H1 (cell line): ENCODE measurements around the gene KCNJ9. TPM values are rescaled to one million over a fixed set of nuclear protein-coding genes. Genes with fewer than 3 reads are reported as not detected.

Experiments used
- ASH2L ChIP-seq: fragments of 200-600, 300-600 bp; sonication (generic); IDR thresholded peaks from one replicate; pipeline ENCODE4 v1.7.1; 2017; ENCODE audit warnings: low read length
- BCL11A ChIP-seq, 2 experiments: IDR thresholded peaks; one replicate each; pipeline ENCODE4 v1.6.1; 2011; ENCODE audit warnings: low read depth in 2 of 2, low read length in 2 of 2, mild to moderate bottlenecking in 2 of 2
- CEBPB ChIP-seq: IDR thresholded peaks from 2 replicates; pipeline ENCODE4 v1.6.1; 2012; ENCODE audit warnings: low read depth, low read length
- POLR2A ChIP-seq, 2 experiments: IDR thresholded peaks; 1 replicate in 1 of 2; 2 replicates in 1 of 2; pipeline ENCODE4 v1.6.1; 2011; ENCODE audit warnings: low read depth in 2 of 2, low read length in 2 of 2, mild to moderate bottlenecking in 2 of 2; ENCODE audit errors: control extremely low read depth in 1 of 2
- SIN3A ChIP-seq, 2 experiments: IDR thresholded peaks in 1 of 2; conservative IDR thresholded peaks in 1 of 2; 2 replicates each; pipeline ENCODE4 v1.6.1; 2011 to 2012; ENCODE audit warnings: low read length in 2 of 2, improper control_type of control experiment in 1 of 2, low read depth in 1 of 2, mild to moderate bottlenecking in 1 of 2
- polyA plus RNA-seq, 7 experiments: library from polyadenylated mRNA; depleted of rRNA in 3 of 7; stranded (reverse) in 5 of 7; unstranded in 2 of 7; fragments of >200 nt in 5 of 7; fragments of 200-250 nt in 2 of 7; gene quantifications; 1 replicate in 5 of 7; 2 replicates in 1 of 7; 4 replicates in 1 of 7; pipeline versions ENCODE4 v1.2.1 to v1.2.3, GENCODE V29; 2011 to 2013; ENCODE audit warnings: missing spikeins in 2 of 7, mixed read lengths in 2 of 7
- total RNA-seq: library from RNA; stranded (reverse); fragmentation: NEBNext Ultra II Directional; extraction: Animal tissue kit (Norgen Biotek cat#: 25700); gene quantifications from 2 replicates; pipeline ENCODE4 v1.2.1, GENCODE V29; 2021

Gene KCNJ9
- total and polyA plus RNA-seq, 2 of the 8 experiments (the other 6 are each of a cell fraction or from before 2014, with no cell fraction given) = 0.02 to 0.13 TPM

DNA sequence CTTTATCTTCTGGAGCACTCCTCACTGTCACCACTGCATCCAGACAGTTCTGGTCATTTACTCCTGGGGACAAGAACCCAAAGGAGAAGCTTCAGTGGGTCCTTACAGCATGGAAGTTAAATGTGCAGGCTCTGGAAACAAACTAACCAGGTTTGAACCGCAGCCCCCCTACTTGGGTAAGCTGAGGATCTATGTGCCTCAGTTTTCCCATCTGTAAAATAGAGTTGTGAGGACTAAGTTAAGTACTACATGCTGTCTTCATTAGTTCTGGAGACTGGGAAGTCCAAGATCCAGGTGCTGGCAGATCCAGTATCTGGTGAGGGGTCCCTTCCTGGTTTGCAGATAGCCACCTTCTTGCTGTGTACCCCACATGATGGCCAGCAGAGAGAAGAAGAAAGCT lies 26.2 kb downstream of the KCNJ9 start (continued):
- no peak for TF ChIP-seq BCL11A (IDR thresholded peaks at IDR 0.05; ENCODE audit: low read depth in 2 of 2, low read length in 2 of 2)
- TF ChIP-seq SIN3A (conservative IDR thresholded peaks at IDR 0.05 in 1 of 2, IDR thresholded peaks at IDR 0.05 in 1 of 2; ENCODE audit: low read depth in 1 of 2, low read length in 2 of 2) = no peak
- TF ChIP-seq POLR2A (IDR thresholded peaks at IDR 0.05; ENCODE audit: control extremely low read depth in 1 of 2, low read depth in 2 of 2, low read length in 2 of 2) = no peak
- no peak for TF ChIP-seq ASH2L
- no peak for TF ChIP-seq CEBPB
